GM23248 (cell line): Measurements from ENCODE around the gene OMG.

Experiments
- EZH2 ChIP-seq: fragments of 200-600 bp; sonication (generic); IDR thresholded peaks from 2 replicates; pipeline ENCODE4 v1.6.1; 2018; ENCODE audit warnings: antibody characterized with exemption, mild to moderate bottlenecking; ENCODE audit not compliant: insufficient read depth, poor library complexity, severe bottlenecking
- EZH2phosphoT487 ChIP-seq: fragments of 200-600 bp; sonication (generic); IDR thresholded peaks from 2 replicates; pipeline ENCODE4 v1.6.1; 2018; ENCODE audit warnings: antibody characterized with exemption, moderate library complexity, mild to moderate bottlenecking, low read depth; ENCODE audit not compliant: insufficient read depth

- no peak for TF ChIP-seq EZH2phosphoT487
- no peak for TF ChIP-seq EZH2
Measured at GRCh38 chr17:31320791-31321190, 23.8 kb upstream of the OMG start.
